Mesodermal cell (in vitro differentiated cells): ENCODE data around the gene ITPKB.
"Not testable (repeated sequence)": the region's sequence is repeated elsewhere in the genome, so short reads cannot be mapped to it uniquely, and the experiment has no call there.

Source experiments
- H3K27ac ChIP-seq: 2 replicates; pipeline ENCODE4 v1.7.0; 2013; ENCODE audit warnings: mild to moderate bottlenecking, low read depth, low read length, moderate library complexity; ENCODE audit not compliant: severe bottlenecking
- H3K36me3 ChIP-seq: 2 replicates; pipeline ENCODE4 v1.7.1; 2013; ENCODE audit warnings: mild to moderate bottlenecking, low read length, moderate library complexity; ENCODE audit not compliant: control insufficient read depth, insufficient read depth
- H3K4me1 ChIP-seq: one replicate; pipeline ENCODE4 v1.7.1; 2013; ENCODE audit warnings: mild to moderate bottlenecking, low read length; ENCODE audit not compliant: insufficient read depth, control insufficient read depth, poor library complexity, severe bottlenecking
- H3K4me3 ChIP-seq: 2 replicates; pipeline ENCODE4 v1.7.0; 2013; ENCODE audit warnings: low read length, control low read depth, mild to moderate bottlenecking; ENCODE audit not compliant: insufficient read depth, poor library complexity, severe bottlenecking; ENCODE audit errors: extremely low read depth
- H3K9me3 ChIP-seq: 2 replicates; pipeline ENCODE4 v1.7.1; 2013; ENCODE audit warnings: mild to moderate bottlenecking, low read length, moderate library complexity; ENCODE audit not compliant: control insufficient read depth
- WGBS, 2 experiments: methylation state at CpG; one replicate each; pipeline ENCODE4 v1.1.5; 2013; ENCODE audit warnings: missing lambda C conversion rate in 2 of 2; ENCODE audit not compliant: insufficient coverage in 2 of 2; 5-methylcytosine and 5-hydroxymethylcytosine counted together

Gene ITPKB

DNA sequence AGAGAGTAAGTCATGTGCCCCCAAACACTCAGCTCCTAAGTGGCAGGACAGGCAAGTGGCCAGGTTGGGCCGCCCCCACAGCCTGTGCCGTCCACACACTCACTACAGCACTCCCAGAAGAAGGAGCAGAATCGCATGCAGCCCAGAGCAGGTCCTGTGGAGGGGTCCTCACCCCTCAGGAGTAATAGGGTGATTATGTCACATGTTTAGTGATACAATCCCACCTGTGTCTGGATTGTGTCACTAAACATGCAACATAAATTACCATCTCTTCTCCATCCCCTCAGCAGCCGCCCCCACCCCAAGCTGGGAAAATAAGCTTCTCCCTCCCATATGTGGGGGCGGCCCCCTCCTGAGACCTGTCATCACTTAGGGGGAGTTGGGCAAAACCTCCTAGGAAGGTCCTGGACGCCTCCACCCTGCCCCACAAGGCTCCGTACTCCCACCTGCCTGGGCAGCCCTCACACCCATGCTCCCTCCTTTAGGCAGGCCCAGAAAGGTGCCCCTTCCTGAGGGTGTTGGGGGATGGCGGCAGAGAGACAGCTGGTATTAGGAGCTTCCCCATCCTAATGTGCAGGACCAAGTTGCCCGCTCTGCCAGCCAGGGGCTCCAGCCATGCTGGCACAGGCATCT lies 133.6 kb downstream of the ITPKB start:
- Histone ChIP-seq H3K36me3 (no peaks in the 10 kb centered on the region), H3K27ac (no peak overlapping the region), H3K9me3 (no peaks in the 10 kb centered on the region), H3K4me3 (no peak overlapping the region), H3K4me1 (peaks cover 18% of the 10 kb centered on the region)
- WGBS, 2 experiments: 94 to 100% methylated on average over 3 to 4 of the region's 9 CpGs

GRCh38 chr1:226604560-226605317 lies 134.3 kb downstream of the ITPKB start:
- 39 to 56% methylated on average over 4 to 7 of the region's 9 CpGs for WGBS, 2 experiments
- Histone ChIP-seq H3K27ac (no peak overlapping the region), H3K9me3 (no peaks in the 10 kb centered on the region), H3K4me1 (peaks cover 14% of the 10 kb centered on the region), H3K4me3 (no peak overlapping the region), H3K36me3 (no peaks in the 10 kb centered on the region)

DNA sequence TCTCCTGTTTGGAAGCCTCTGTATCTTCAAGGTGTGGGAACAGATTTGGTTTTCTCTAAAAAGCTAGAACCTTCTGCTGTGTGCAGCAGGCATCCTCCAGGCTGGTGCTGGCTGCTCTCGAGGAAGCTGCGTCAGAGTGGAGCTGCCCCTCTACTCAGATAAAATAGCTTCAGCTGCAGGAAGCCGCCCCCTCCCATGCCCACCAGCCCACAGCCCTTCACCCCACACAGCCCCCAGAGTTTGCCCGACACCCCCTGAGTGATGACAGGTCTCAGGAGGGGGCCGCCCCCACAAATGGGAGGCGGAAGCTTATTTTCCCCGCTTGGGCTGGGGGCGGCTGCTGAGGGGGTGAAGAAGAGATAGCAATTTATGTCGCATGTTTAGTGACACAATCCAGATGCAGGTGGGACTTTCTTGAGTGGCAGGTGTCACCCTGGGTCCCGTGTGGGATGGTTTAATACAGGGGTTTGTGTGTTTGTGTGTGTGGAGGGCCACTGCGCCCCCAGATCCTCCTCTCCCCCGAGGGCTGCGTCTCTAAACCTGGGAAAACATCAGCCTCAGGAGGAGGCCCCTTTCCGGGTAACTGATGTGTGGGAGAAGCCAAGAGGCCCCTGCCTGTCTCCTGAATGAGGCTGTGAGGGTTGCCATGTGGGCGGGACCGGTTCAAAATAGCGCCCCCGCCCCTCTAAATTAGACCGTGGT lies 135.1 kb downstream of the ITPKB start:
- no peak overlapping the region for H3K27ac ChIP-seq
- no peaks in the 10 kb centered on the region for H3K9me3 ChIP-seq
- H3K4me1 ChIP-seq: peaks cover 14% of the 10 kb centered on the region
- 56 to 75% methylated on average over 6 to 14 of the region's 19 CpGs for WGBS, 2 experiments
- H3K36me3 ChIP-seq: no peaks in the 10 kb centered on the region
- H3K4me3 ChIP-seq: no peak overlapping the region

- Histone ChIP-seq H3K4me3 (no peak overlapping the region), H3K4me1 (peaks cover 14% of the 10 kb centered on the region), H3K27ac (no peak overlapping the region), H3K36me3 (no peaks in the 10 kb centered on the region), H3K9me3 (no peaks in the 10 kb centered on the region)
- 92 to 97% methylated on average over 7 of the region's 8 CpGs for WGBS, 2 experiments
Measured at GRCh38 chr1:226603022-226603857, 135.8 kb downstream of the ITPKB start.

GRCh38 chr1:226602186-226603021 lies 136.7 kb downstream of the ITPKB start:
- Histone ChIP-seq H3K9me3 (no peaks in the 10 kb centered on the region), H3K27ac (no peak overlapping the region), H3K4me3 (no peak overlapping the region), H3K36me3 (no peaks in the 10 kb centered on the region), H3K4me1 (peaks cover 17% of the 10 kb centered on the region)
- 89 to 95% methylated on average over 19 to 21 of the region's 24 CpGs for WGBS, 2 experiments

- no peaks in the 10 kb centered on the region for H3K36me3 ChIP-seq
- peaks cover 17% of the 10 kb centered on the region for H3K4me1 ChIP-seq
- WGBS, 2 experiments: 91 to 94% methylated on average over 6 to 9 of the region's 9 CpGs
- no peak overlapping the region for H3K27ac ChIP-seq
- H3K9me3 ChIP-seq: no peaks in the 10 kb centered on the region
- no peak overlapping the region for H3K4me3 ChIP-seq
Measured at GRCh38 chr1:226601456-226601855, 137.6 kb downstream of the ITPKB start.

DNA sequence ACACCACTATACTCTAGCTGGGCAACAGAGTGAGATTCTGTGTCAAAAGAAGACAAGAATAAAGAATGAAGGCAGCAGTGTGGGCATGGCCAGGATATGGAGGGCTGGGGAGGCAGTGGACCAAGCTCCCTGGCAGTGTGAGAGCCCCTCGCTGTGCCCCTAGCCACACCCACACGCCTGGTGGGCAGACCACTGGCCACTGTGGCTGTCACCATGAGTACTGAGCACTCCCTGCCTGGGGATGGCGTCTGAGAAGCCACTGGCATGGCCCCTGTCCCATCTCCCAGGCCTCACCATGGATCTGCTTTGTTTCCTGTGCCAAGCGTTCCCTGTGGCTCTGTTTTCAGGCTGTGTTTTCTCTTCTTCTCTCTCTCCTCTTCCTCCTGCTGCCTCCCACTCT lies 138.8 kb downstream of the ITPKB start:
- Histone ChIP-seq H3K27ac (no peak overlapping the region), H3K4me1 (peaks cover 17% of the 10 kb centered on the region), H3K9me3 (no peaks in the 10 kb centered on the region), H3K36me3 (no peaks in the 10 kb centered on the region), H3K4me3 (no peak overlapping the region)
- 79 to 86% methylated on average over 4 of the region's 4 CpGs for WGBS, 2 experiments

DNA sequence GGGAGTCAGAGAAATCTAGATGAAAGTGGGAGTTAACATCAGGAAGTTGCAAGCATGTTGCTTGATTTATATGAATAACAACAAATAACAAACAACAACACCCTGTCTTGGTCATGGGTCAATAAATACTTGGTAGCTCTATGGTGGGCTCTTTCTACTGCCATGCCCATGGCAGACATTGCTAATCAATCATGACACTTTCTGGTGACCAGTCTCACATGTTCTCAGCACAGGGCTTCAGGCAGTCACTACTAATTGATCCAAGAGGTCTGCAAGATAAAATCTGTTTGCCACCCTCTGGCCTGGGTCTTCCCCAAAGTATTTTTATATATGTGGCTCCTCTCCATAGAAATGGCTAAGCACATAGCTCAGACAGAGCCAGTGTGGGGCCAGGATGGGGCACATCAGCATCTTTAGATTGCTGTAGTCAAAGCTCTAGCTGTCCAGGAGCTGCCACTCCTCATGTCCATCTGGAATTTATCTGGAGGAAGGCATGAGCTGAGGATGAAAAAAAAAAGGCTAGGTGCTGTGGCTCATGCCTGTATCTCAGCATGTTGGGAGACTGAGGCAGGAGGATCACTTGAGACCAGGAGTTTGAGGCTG lies 139.3 kb downstream of the ITPKB start:
- Histone ChIP-seq H3K4me3 (no peak overlapping the region), H3K27ac (no peak overlapping the region), H3K36me3 (no peaks in the 10 kb centered on the region), H3K9me3 (no peaks in the 10 kb centered on the region), H3K4me1 (peaks cover 12% of the 10 kb centered on the region)

DNA sequence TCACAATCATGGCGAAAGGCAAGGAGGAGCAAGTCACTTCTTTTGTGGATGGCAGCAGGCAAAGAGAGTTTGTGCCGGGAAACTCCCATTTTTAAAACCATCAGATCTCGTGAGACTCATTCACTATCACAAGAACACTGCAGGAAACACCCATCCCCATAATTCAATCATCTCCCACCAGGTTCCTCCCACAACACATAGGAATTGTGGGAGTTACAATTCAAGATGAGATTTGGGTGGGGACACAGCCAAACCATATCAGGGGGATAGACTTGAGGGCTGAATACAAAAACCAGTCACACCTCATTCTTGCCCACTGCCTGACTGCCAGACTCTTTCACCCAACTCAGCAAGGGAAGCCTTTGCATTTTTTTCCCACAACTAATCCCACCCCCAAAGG lies 140.1 kb downstream of the ITPKB start:
- 88 to 94% methylated on average over 2 of the region's 3 CpGs for WGBS, 2 experiments
- not testable (repeated sequence) for H3K9me3 ChIP-seq, H3K4me1 ChIP-seq, H3K27ac ChIP-seq, H3K4me3 ChIP-seq, H3K36me3 ChIP-seq
